Upper lobe of left lung (tissue), 4 donors: ENCODE data around the gene CAPZB.

Experiments
- CTCF ChIP-seq, 6 experiments: fragments of 450-650 bp in 4 of 6; fragments of 200-600 bp in 2 of 6; sonication (generic) in 2 of 6; IDR thresholded peaks; one replicate each; pipeline ENCODE4 v1.5.1; 2016 to 2019; ENCODE audit warnings: antibody characterized with exemption in 6 of 6
- EP300 ChIP-seq, 4 donors: sonication (generic); formaldehyde crosslinking; IDR thresholded peaks; one replicate each; pipeline ENCODE4 v1.5.1; 2017; ENCODE audit warnings: antibody characterized with exemption in 4 of 4, control low read depth in 2 of 4
- POLR2A ChIP-seq, 4 donors: fragments of 450-650 bp; IDR thresholded peaks; one replicate each; pipeline ENCODE4 v1.5.1; 2016 to 2017; ENCODE audit warnings: antibody characterized with exemption in 4 of 4, mild to moderate bottlenecking in 2 of 4
- POLR2AphosphoS5 ChIP-seq, 2 donors: sonication (generic); formaldehyde crosslinking; IDR thresholded peaks; one replicate each; pipeline ENCODE4 v1.5.1; 2017; ENCODE audit warnings: antibody characterized with exemption in 2 of 2

DNA sequence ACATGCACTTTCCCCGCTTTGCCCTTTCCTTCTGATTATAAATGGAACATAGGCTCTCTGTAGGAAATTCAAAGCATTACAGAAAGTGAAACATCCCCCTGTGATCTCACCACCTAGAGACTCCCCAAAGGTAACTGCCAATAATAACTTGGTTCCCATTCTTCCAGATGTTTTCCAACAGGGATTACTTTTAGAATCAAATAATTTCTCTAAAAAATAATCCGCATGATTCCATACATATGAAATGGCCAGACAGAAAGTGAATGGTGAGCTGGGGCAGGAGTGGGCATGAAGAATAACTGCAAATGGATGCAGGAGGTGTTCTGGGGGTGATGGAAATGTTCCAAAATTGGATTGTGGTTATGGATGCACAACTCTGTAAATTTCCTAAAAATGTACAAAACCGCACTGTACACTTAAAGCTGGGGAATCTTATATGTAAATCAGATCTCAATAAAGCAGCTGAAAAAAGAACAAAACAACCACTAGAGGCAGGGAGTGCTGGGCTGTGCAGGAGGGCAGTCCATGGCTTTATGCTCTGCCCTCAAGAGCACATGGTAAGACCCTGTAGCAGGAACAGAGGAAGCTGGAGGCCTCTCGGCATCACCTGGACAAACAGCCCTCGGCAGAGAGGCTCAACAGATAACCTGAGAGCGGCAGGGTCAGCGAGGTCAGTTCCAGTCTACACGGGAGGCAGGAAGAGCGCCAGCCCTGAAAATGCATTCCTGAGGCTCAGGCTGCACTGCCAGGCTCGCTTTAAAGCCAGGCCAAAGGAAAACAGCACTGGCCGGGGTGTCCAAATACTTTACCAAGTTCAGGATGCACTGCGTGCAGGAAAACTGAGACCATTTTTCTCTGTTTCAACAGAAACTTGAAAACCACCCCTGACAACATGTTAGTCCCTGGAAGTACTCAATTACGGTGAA, 39.7 kb downstream of the CAPZB start:
- TF ChIP-seq POLR2AphosphoS5 (IDR thresholded peaks at IDR 0.05) (no peak), CTCF (IDR thresholded peaks at IDR 0.05) (peak in 3 of 6 experiments; percentile 12 to 39 (median 31)), POLR2A (IDR thresholded peaks at IDR 0.05) (no peak), EP300 (IDR thresholded peaks at IDR 0.05) (no peak)
